NCI-H146 (cell line): ENCODE results near the gene AFDN.

ENCODE experiments used
- DNase-seq: peaks from one replicate; lab custom pipeline; 2025; lab: John Stamatoyannopoulos, UW

The AFDN gene

DNA sequence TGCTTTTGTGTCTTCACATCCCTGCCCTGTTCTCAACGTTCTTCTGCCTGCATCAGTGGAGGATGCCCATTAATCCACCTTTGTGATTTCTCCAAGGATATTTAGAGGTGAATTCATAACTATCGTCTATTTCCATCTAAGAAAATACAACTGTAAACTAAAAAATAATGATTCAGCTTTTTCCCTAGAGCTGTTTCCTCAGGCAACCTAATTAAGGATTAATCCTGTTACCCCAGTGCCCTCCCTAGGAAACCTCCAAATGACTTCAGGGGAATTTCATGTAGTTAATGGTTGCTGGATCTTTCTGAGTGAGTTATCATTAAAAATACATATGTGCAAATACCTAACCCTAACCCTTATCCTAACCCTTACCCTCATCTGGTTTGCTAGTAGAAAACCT lies 14.6 kb upstream of the AFDN start:
- DNase-seq, result no peak

DNA sequence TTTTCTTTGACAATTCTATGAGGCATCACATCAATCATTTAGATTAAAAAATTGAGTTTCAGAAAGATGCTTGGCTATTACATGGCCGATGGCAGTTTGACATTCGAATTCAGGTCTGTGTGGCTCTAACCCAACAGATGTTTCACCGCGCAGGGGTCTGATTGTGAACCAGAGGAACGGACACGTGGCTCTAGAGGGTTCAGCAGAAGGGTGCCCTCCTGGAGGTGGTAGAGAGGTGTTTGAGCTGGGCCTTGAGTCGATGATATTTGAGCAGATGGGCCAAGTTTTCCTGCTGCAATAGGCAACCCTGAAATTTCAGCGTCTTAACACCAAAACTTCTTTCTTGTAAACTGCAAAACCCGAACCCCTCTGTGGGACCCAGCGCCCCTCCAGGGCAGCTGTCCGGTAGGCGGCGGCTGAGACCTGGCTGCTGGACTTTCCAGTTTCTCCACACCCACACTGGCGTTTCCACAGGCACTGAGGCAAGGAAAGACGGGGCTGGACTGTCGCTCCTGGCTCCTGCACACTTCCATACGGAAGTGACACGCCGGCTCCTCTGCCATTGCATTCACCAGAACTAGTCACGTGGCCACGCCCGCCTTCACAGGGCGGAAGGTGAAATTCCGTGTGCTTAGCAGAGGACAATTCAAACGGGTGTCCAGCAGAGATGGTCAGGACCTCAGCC lies 11.3 kb upstream of the AFDN start:
- DNase-seq, result peak; percentile 63

DNA sequence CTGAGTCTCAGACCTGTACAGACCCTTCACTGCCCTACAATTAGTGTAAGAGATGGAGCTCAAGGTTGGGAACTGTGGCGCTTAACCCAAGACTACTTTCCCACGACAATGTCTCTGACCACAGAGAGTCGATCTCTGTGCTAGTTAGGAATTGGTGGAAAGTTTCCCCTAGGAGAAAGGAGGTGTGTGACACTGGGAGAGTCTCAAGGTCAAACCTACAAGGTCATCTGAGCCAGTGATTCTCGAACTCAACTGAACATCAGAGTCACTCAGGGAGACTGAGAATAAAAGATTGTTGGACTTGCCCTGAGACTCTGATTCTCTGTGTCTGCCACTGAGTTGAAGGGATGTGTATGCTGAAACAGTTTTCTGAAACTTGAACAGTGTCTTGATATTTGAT lies 9.7 kb upstream of the AFDN start:
- no peak for DNase-seq

DNA sequence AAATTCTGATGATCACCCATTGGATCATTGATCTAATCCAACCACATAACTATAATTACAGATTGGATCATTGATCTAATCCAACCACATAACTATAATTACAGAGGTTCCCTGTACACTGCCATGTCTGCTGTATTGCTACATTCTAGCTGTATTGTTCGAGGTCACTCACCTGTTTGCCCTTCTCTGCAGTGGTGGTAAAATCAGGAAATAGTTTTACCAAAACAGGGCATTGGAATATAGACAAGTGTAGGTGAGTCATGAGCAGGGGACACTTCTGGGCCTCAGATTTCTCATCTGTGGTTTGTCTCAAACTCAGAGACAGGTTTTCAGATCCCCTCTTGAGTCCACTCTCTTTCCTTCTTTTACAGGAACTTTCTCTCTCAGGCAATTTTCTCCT lies 9.0 kb upstream of the AFDN start:
- no peak for DNase-seq

DNA sequence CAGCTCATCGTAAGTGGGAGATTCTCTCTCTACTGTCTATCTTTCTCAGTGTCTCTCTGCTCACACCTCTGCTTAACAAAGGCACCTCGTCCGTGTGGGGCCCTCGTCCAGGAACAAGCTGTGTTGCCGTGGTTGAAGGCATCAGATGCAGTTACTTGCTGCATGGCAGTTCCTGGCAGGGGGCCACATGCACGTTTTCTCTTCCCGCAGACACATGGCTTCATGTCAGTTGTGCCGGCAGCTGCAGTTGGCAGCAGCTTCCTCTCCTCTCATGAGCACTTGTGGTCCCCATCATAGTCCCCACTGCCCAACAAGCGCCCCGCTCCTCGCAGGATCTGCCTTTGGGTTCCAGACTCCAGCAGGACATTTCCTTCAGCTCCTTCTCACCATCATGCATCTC lies 7.1 kb upstream of the AFDN start:
- no peak for DNase-seq

DNA sequence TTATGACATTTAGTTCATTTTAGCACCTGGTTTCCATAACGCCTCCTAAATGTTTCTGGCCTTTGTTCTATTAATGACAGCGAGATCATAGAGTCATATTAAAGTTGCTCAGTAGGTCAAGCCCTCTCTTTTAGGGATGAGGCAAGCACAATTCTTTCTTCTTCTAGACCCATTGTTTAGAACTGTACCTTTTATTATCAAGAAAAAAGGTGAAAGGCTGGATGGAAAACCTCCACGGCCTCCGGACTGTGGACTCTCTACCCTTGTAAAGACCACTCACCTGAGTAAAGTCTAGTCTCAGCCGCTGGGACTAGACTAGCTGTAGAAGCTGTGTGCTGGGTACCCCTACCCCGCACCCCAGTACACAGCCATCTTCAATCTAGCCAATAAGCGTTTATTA lies 6.0 kb upstream of the AFDN start:
- DNase-seq, result no peak

DNA sequence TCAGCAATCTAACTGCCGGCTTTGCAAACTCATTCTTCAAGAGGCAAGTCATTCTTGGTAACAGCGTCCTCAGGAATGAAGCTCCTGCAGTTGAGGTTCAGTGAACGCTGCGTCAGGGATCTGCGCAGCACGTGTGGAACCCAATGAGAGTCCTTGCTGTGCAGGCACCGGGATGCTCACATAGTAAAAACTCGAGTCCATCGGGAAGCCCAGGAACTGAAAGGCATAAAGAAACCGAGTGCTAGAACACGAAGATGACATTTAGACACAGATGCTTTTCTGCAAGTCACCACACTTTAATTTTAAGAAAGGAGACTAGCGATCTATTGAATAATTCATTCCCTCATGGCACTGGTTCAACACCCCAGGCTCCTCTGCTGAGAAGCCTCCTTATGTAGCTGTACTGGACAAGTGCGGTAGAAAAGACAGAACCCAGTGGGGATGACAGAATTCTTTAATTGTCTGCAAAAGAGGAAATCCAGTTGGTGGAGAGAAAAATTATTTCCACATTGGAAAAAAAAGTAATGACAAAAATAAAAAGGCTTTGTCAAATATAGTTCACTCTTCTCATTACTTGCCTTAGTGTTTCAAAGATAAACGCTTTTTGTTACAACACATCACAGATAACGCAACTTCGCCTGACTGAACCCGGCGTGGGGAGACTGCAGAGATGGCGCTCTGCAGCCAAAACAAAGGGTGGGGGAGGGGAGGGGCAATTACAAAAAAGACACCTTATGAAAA lies 1.9 kb upstream of the AFDN start:
- DNase-seq, result no peak

DNA sequence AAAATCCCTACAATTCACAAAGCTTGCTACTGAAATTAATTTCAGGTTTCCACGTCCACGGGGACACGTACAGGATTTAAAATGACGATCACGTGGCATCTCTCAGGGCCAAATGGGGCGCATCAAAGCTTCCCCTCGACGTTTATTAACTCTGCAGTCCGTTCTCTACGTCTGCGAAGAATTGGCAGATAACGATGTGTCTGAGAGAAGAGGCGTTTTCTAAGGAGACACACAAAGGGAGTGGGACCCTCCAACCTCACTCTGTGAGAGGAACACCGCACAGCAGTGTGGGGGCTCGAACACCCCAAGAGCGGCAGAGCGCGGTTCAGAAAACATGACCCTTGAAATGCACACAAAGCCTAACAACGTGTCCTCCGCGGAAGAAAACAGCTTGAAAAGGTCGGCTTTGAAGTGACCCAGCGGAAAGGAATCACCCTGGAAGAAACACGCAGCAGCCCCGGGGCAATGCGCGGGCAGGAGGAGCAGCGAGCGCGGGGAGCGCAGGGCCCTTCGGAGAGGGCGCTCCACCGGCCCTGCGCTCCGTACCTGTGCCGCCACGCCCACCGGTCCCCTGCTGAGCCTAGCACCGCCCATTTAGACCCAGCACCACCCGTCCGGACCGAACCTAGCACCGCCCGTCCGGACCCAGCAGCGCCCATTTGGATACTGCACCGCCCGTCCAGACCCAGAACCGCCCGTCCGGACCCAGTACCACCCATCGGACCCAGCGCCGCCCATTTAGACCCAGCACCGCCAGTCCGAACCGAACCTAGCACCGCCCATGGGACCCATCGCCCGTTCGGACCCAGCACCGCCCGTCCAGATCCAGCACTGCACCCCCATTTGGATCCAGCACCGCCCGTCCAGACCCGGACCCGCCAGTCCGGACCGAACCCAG lies 1.1 kb upstream of the AFDN start:
- DNase-seq, result peak; percentile 69

DNA sequence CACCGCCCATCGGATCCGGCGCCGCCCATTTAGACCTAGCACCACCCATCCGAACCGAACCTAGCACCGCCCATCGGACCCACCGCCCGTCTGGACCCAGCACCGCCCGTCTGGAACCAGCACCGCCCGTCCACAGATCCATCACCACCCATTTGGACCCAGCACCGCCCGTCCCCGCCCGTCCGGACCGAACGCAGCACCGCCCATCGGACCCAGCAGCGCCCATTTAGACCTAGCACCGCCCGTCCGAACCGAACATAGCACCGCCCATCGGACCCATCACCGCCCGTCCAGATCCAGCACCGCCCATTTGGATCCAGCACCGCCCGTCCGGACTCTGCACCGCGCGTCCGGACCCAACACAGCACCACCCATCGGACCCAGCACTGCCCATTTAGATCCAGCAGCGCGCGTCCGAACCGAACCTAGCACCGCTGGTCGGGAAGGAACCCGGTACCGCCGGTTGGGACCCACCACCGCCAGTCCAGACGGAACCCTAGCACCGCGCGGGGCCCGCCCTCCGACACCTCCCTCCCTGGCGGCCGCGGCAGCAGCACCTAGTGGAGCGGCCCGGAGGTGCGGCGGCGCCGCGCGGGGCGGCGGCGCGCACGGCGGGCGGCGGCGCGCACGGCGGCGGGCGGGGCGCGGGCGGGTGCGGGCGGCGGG lies 348 bp upstream of the AFDN start:
- DNase-seq, result peak; percentile 81

DNA sequence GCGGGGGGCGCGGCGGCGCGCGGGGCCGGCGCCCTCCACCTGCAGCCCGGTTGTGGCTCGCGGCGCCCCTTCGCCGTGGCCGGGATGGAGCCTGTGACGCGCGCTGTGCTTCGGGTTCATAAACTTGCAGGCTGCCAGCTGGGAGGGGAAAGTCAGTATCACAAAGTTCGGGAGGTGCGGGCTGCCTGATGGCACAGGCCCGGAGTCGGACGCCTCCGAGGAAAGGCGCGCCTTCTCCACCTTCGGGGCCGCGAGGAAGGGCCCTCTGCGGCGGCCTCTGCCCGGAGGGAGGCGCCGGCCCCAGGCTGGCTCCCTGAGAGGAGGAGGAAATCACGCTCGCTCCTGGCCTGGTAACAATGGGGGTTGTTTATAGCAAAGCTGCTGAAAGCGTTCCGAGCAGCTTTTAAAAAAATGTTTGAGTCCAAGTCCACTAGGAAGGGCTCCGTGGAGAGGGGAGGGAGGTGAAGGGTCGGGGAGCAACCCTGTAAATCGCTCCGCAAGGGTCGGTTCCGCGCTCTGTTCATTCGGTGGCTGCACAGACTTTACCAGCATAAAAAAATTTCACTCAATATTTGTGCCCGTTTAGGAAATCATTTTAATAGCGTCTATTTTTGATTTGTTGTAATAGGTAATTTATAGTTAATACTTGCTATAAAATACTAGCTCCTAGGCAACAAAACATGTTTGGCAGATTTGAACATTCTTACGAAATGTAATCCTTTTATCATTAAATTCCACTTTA lies 1.0 kb downstream of the AFDN start:
- peak; percentile 81 for DNase-seq

DNA sequence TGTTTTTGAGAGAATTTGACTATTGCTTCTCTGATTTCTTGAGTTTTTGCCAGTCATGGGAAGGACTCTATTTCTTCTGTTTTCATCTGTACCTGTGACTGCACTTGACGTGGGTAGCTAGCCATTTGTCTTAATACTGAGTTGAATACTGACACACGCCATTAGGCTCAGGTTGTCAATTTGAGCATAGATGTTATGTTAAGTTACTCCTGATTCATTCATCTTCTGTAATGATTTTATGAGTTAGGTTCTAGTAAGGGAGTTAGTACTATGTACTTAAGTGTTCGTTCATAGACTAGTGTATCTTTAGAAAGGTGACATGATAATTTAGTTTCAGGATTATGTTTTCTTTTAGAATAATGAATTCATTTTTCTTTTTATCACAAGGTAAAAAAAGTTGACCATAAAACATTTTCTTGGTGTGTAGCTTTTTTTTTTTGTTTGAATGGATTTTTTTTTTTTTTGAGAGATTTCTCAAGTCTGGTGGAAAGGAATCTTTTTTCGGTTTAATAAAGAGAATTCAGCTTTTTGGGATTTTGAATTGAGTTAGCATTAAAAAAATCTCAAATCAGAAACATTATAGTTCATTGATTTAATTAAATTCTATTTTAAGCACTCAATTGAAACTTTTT lies 1.7 kb downstream of the AFDN start:
- peak; percentile 38 for DNase-seq

DNA sequence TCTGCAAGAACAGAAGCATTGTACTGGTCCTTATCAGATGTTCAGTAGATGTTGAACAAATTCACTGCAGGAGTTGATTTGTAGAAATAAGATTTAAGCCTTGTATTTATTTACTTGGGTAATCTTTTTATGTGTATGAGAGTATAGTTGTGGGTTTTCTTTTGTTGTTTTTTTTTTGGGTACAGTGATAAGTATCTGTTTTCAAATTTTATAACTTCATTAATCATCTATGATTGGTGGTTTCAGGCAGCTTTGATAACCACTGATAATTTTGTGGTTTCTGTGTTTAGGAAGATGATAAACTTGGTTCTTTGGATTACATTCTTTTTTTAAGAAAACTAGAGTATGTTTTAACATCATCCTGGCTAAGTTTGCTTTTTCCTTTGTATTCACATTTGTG lies 2.8 kb downstream of the AFDN start:
- DNase-seq, result no peak

DNA sequence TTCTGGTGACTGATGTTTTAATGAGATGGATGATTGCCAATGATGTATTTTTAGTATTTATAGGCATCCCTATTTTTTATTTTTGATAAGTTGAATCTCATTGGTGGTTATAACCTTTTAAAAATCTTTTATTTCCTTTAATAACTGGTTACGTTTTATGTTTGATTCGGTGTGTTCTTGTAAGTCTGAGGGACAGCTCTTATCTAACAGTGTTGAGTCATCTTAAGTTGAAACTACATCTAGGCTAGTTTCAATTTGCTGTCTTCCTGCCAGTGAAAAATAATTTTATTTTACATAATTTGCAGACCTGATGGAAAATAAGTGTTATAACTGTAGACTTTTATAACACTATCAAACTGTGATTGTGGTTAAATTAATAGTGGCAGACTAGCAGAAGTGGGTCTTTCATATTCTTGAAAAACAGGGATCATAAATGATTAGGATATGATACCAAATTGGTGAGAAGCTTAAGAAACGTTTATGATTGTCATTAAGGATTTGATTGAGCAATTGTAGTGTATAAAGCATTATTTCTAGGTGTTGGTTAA lies 4.6 kb downstream of the AFDN start:
- DNase-seq, result no peak

DNA sequence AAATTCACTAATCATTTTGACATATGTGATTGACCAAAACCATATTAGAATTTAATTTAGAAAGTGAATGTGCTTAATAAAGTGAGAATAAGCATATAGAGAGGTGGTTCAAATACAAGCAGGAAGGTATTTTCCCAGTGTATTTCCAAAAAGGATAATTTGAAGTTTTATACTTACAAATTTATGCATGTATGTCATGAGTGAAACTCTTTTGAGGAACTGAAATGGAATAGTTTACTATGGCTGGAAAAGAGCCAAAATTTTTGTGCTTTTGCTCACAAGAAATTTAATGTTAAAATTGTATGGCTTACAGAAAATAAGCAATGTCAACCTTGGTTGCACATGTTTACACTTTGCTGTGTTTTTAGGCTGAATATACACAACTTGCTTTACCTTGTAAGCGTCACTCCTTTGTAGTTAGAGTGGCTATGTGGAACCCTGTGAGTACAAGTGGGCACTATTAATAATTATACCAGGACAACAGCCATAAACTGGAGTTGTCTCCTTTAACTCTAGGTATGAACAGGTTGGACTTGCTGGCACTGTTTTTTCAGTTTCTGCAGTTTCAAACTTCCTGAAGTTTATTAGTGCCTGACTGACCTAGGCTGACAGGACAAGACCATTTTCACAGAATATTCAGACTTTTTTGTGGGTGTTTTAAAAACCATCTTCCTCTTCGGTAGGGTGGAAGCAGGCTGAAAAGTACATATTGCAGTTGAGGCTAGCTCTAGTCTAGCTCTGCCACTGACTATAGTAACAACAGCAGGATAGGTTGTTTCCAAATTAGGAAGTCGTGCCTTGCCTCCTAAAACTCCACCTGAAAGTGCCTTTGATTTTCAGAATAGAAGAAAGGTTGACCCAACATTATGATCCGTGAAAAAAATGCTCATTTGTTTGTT lies 6.0 kb downstream of the AFDN start:
- no peak for DNase-seq

DNA sequence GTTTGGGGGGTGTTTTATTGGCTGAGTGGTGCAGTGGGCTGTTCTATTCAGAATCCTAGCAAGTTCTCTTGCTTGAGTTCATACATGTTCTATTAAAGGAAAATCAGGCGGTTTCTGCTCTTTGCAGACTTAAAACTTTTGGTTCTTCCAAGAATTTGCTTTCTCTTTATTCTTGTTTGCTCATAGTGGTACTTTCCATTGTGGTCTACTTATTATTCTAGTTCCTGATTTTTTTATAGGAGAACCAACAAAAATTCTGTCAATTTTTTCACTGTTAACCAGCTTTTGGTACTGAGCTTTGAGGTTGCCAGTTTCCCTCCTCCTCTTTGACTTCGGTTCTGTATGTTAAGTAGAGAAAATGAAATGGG lies 6.7 kb downstream of the AFDN start:
- DNase-seq, result no peak

DNA sequence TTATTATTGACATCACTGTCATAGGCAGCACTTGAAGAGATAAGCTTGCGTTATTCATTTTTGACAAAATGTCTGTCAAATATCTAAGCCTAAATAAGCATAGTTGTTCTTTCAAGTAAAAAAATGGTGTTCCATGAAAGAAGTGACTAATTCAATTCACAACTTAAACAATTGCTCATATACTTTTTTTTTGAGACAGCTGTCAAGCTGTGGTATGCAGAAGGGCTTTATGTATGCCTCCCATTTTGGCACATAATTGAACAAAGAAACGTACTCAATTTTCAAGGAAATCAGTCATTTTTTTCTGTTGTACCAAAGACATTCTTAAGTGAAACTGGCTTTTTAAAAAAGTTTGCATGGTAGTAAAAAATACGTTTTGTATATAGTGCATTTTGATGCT lies 8.5 kb downstream of the AFDN start:
- no peak for DNase-seq

DNA sequence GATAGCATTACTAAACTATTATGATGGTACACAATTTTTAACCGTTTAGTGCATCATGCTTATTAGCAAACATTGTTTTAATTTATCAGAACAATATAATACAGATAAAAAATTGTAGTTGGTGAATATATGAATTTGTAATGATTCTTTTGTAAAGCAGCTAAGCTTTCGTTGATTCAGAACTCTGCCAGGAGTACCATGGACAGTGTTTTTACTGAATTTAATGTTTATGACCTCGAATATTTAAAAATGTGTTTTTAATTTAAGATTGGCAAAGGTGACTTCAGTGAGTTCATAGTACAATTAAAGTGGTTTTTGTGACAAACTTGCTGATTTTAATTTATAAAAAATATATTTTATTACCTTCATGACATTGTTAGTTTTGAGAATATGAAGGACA lies 10.0 kb downstream of the AFDN start:
- DNase-seq, result no peak

DNA sequence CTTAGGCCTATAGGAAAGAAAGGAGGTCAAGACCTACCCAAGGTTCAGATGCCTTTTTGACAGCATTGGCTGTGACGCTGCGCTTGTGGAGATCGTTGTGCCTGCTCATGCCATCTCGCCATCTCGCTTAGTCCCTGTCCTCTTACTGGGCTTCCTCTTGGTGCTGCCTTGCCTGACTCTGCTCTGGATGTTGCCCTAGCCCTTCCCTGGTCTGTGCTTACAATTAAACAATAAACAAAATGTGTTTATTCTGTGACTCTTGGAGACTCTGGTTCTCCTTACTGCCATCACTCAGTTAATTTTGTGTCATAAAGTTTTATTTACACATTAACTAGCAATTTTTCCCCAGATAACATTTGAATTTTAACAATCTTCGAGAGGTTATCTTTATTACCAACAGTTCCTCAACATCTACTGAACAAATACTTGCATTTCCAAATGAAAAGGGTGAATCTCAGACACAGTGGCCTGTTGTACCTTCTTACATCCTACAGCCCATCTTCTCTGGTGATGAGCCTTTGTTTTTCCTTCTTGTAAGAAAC lies 11.6 kb downstream of the AFDN start:
- DNase-seq, result no peak

DNA sequence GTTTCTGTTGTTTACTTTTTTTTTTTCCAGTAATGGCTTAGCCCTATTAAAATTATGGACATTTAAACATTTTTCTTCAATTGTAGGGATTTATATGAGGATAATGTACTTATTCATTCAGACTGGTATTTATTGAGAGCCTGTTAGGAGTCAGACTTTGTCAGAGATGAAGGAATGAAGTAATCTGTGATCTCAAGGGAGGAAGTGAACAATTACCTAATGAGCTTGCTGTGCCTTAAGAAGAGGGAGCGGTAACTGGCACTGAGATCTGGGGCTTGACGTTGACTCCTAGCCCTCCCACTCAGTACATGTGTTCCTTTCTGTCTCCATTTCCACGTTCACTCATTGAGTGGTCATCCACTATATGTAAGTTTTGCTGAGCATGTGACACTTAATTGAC lies 12.6 kb downstream of the AFDN start:
- no peak for DNase-seq

DNA sequence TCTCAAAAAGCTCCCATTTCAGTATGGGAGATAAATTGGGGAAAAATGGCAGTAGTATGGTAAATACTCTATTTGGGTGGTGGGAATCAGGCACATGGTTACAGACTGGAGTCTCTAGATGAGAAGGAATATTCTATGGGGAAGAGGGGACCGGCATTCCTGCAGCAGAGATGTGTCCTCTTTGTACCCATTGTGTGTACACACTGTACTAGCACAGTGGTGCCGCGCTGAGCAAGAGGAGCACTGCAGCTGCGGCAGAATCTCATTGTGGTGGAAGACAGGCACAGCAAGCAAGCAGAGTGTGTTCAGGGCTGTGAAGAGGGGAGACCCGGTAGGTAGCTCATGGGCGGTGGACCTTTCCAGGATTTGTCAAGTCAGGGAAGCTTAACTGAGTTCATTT lies 13.0 kb downstream of the AFDN start:
- no peak for DNase-seq
